ENCODE measurements around the gene JADE2.

DNA sequence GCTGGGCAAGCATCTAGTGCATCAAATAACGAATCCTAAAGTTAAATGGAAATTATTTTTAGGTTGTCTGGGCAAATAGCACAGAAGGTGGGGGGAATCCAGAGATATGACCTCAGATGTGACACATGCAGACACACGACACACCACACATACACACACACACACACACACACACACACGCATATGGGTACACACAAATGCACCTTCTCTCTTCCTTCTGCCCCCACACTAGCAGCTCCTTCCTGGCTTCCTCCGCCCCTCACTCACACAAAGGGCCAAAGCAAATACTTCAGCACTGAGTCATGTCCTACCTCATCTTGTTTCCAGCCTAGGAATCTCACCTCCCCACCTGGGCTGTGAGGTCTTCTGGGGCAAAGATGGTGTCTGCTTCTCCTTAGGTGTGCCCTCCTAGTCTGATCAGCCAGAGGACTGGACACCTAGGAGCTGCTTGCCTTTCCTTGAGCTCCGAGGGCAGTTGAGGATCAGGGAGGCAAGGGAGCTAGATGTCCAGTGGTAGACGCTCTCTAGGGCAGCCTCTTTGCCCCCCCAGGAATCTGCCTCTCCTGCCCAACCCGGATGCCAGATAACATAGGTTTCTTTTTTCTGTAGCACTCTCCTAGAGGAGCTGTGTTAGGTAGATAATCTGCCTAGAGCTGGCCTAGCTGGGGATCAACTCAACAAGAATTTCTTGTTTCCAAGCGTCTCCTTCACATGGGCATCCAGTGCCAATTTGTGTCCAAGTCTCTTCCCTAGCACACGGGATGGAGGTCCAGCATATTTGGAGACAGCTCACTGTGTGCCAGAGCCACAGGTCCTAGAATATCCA lies 14.3 kb upstream of the JADE2 start:
- TF ChIP-seq EZH2phosphoT487 (IDR thresholded peaks at IDR 0.05; ENCODE audit: borderline replicate concordance, low read depth, low read length) = no peak
- TF ChIP-seq, protein P1, sequence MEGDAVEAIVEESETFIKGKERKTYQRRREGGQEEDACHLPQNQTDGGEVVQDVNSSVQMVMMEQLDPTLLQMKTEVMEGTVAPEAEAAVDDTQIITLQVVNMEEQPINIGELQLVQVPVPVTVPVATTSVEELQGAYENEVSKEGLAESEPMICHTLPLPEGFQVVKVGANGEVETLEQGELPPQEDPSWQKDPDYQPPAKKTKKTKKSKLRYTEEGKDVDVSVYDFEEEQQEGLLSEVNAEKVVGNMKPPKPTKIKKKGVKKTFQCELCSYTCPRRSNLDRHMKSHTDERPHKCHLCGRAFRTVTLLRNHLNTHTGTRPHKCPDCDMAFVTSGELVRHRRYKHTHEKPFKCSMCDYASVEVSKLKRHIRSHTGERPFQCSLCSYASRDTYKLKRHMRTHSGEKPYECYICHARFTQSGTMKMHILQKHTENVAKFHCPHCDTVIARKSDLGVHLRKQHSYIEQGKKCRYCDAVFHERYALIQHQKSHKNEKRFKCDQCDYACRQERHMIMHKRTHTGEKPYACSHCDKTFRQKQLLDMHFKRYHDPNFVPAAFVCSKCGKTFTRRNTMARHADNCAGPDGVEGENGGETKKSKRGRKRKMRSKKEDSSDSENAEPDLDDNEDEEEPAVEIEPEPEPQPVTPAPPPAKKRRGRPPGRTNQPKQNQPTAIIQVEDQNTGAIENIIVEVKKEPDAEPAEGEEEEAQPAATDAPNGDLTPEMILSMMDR (conservative IDR thresholded peaks at IDR 0.05; ENCODE audit: low read length) = no peak

All from OCI-LY7 (cell line).